Measurements from ENCODE around the gene CIDEC. TPM values are rescaled to one million over a fixed set of nuclear protein-coding genes. Genes with fewer than 3 reads are reported as not detected.
"Not testable (repeated sequence)": the region's sequence is repeated elsewhere in the genome, so short reads cannot be mapped to it uniquely, and the experiment has no call there.

CIDEC gene
- total RNA-seq, 1 donor from 2014 or later = not detected

GRCh38 chr3:9878700-9879099, 1.4 kb downstream of the CIDEC start:
- DNase-seq (ENCODE audit: low read depth) = no peak

GRCh38 chr3:9876991-9877390, 3.1 kb downstream of the CIDEC start:
- no peak for DNase-seq (ENCODE audit: low read depth)

GRCh38 chr3:9876255-9876654, 3.8 kb downstream of the CIDEC start:
- DNase-seq (ENCODE audit: low read depth) = not testable (repeated sequence)

- DNase-seq (ENCODE audit: low read depth) = no peak
These were observed 4.6 kb downstream of the CIDEC start for GRCh38 chr3:9875448-9875847.

DNA sequence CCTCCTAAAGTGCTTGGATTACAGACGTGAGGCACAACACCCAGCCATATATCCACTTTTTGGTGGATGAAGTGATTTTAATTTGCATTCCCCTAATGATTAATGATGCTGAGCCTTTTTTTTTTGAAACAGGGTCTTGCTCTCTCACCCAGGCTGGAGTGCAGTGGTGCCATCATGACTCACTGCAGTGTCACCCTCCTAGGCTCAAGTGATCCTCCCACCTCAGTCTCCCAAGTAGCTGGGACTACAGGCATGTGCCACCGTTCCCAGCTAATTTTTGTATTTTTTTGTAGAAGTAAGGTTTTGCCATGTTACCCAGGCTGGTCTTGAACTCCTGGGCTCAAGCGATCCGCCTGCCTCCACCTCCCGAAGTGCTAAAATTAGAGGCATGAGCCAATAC, 8.0 kb downstream of the CIDEC start:
- DNase-seq (ENCODE audit: low read depth) = not testable (repeated sequence)

DNA sequence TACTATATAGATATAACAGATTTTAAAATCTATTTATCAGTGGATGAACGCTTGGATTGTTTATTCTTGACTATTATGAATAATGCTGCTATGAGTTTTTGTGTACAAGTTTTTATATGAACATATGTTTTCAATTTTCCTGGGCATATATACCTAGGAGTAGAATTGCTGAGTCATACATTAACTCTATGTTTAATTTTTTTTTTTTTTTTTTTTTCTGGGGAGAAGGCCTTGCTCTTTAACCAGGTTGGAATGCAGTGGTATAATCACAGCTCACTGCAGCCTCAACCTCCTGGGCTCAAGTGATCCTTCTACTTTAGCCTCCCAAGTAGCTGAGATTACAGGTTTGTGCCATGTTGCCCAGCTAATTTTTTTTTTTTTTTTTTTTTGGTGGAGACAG, 9.1 kb downstream of the CIDEC start:
- no peak for DNase-seq (ENCODE audit: low read depth)

GRCh38 chr3:9869955-9870354, 10.1 kb downstream of the CIDEC start:
- DNase-seq (ENCODE audit: low read depth) = no peak

DNA sequence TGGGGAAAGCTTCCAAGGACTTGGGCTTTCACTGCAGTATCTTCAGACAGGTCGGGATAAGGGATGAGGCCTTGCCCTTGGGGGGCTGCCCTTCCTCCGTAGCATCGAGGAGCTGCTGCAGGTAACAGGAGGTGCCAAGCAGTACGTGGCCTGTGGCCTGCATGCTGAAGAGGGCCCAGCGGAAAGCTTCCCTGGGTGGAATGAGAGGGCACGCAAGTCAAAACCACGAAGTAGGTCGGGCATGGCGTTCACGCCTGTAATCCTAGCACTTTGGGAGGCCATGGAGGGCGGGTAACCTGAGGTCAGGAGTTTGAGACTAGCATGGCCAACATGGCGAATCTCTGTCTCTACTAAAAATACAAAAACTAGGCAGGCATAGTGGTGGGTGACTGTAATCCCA, 12.9 kb downstream of the CIDEC start:
- no peak for DNase-seq (ENCODE audit: low read depth)

- DNase-seq (ENCODE audit: low read depth) = no peak
These were observed 13.4 kb downstream of the CIDEC start for GRCh38 chr3:9866639-9867038.

- not testable (repeated sequence) for DNase-seq (ENCODE audit: low read depth)
These were observed 14.9 kb downstream of the CIDEC start for GRCh38 chr3:9865125-9865637.

GRCh38 chr3:9864200-9864927, 15.7 kb downstream of the CIDEC start:
- DNase-seq (ENCODE audit: low read depth) = peak; percentile 64

DNA sequence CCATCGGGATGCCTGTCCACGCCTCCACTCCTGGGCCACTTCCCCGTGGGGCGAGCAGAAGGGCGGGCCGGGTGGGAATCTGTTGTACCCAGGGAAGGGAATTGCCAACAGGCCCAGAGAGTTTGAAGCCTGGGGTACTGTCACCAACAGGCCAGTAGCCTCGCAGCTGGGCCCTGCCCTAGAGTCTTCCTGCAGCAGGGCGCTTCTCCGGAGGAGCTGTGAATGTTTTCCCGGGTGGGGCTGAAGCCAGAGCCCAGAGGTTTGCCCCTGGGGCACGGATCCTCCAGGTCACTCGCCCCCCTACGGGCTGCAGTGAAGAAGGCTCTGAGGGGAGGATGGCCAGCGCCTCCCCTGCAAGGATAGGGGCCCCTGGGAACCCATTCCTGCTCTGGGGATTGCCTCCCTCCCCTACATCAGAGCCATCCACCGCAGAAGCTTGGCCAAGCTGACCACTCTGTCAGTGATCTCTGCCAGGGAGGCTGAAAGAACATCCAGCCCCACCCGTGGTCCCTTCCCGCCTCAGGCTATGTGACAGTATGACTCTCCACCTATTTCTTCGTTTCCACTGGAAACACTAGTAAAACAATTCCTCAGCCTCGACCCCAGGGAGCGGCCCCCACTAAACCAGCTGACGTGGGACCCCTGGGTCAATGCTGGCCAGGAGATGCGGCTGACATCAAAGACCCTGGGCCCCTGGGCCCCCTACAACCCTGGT, 16.8 kb downstream of the CIDEC start:
- DNase-seq (ENCODE audit: low read depth) = no peak

GRCh38 chr3:9862391-9863057, 17.5 kb downstream of the CIDEC start:
- DNase-seq (ENCODE audit: low read depth) = peak; percentile 28

- DNase-seq (ENCODE audit: low read depth) = no peak
These were observed 18.4 kb downstream of the CIDEC start for GRCh38 chr3:9861626-9862130.

DNA sequence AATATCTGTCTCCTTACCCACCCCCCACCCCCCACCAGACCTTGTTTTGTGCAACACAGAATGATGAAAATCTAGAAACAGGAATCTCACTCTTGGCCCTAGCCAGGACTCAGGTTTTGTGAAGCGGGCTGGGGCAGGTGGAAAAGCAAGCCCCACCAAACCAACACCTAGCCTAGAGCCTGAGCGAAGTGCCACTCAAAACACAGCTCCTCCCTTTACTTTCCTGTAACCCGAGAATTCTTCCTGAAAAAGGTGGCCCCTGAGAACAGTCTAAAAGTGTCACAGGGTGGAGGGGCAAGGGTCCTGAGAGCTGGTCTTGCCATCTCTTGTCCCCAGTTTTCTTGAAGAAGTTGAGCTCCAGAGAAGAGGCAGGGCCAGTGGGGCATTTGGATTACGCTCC, 18.9 kb downstream of the CIDEC start:
- DNase-seq (ENCODE audit: low read depth) = no peak

GRCh38 chr3:9859530-9860025, 20.5 kb downstream of the CIDEC start:
- DNase-seq (ENCODE audit: low read depth) = no peak

GRCh38 chr3:9855594-9855993, 24.5 kb downstream of the CIDEC start:
- no peak for DNase-seq (ENCODE audit: low read depth)

DNA sequence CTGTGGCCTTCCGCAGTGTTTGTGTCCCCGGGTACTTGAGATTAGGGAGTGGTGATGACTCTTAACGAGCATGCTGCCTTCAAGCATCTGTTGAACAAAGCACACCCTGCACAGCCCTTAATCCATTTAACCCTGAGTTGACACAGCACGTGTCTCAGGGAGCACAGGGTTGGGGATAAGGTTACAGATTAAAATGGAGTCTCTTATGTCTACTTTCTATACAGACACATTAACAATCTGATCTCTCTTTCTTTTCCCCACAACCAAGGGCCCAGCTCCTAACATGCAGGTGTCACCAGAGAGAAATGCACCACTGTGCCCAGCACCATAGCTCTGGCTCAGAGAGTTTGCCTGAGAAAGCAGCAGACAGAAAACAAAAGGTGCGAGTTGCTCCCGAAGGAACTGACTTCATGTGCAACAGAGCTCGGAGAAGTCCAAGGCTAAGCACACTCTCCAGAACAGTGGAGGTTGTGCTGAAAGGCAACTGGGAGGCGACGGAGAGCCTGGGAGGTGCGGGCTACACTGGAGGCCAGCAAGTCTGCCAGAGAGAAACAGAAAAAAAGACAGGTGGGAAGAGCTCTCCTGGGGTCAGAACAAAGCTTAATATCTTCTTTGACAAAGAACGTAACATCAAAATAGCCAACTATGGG, 25.6 kb downstream of the CIDEC start:
- DNase-seq (ENCODE audit: low read depth) = not testable (repeated sequence)

DNA sequence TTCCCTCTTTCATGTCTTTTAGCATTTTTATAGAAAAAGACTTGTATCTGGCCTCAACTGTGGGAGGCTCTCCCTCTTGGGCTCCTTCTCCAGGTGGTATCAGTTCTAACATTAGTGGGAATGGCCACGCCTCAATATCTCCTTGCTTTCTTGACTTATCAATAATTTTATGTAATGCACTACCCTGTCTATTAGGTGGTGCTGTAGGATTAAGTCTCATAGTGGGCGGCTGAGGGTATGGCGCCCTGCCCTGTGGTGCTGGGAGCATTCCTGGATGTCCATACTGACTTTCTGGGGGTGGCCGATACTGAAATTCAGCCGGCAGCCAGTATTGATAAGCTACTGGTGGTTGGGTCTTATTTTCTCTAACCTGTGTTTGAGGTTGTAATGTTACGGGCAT, 27.5 kb downstream of the CIDEC start:
- no peak for DNase-seq (ENCODE audit: low read depth)

DNA sequence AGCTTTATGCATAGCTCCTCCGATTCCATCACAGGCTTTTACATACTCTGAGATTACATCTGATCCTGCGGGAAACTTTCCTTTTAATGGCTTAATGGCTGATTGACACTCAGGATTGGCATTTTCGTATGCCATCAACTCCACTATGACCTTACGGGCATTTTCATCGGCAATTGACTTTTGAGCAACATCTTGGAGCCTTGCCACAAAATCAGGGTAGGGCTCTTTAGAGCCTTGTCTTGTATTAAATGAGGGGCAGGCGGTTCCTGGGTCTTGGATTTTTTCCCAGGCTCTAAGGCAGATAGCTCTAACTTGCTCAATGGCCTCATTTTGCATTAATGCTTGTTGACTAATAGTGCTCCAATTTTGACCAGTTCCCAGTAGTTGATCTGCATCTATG, 28.1 kb downstream of the CIDEC start:
- not testable (repeated sequence) for DNase-seq (ENCODE audit: low read depth)

- DNase-seq (ENCODE audit: low read depth) = not testable (repeated sequence)
These were observed 28.7 kb downstream of the CIDEC start for GRCh38 chr3:9851383-9851782.
